Heart right ventricle (tissue), 16 donors: ENCODE data around the gene MYCL. TPM values are rescaled to one million over a fixed set of nuclear protein-coding genes. Genes with fewer than 3 reads are reported as not detected.
A peak's percentile ranks its signal among the peaks of the same experiment; 100 is the strongest.

Source experiments
- ATAC-seq, 8 donors: fragments of 200-7000 bp; cut with Tn5 transposase; one replicate each; pipeline ENCODE4 v1.9.1; 2020; ENCODE audit warnings: mild to moderate bottlenecking in 8 of 8, moderate library complexity in 8 of 8, moderate number of reproducible peaks in 1 of 8
- DNase-seq, 2 donors: peaks; one replicate each; pipeline ENCODE4 v3.0.0-alpha.2; 2020
- H3K27ac ChIP-seq, 10 donors: fragments of 200-600 bp; sonication (generic) in 2 of 10; one replicate each; pipeline versions ENCODE4 v1.5.0 to v1.8.0; 2020 to 2022; ENCODE audit warnings: mild to moderate bottlenecking in 3 of 10
- H3K27me3 ChIP-seq, 7 donors: fragments of 200-600 bp; one replicate each; pipeline ENCODE4 v1.8.0; 2021 to 2022; ENCODE audit warnings: mild to moderate bottlenecking in 2 of 7
- H3K36me3 ChIP-seq, 9 donors: fragments of 200-600 bp; sonication (generic) in 1 of 9; one replicate each; pipeline versions ENCODE4 v1.5.0 to v1.8.0; 2020 to 2022; ENCODE audit warnings: mild to moderate bottlenecking in 2 of 9
- H3K4me1 ChIP-seq, 9 donors: fragments of 200-600 bp; sonication (generic) in 1 of 9; one replicate each; pipeline versions ENCODE4 v1.5.0 to v1.8.0; 2020 to 2022; ENCODE audit warnings: mild to moderate bottlenecking in 4 of 9
- H3K4me3 ChIP-seq, 10 donors: fragments of 200-600 bp; sonication (generic) in 2 of 10; one replicate each; pipeline versions ENCODE4 v1.5.0 to v1.8.0; 2020 to 2022; ENCODE audit warnings: mild to moderate bottlenecking in 7 of 10, moderate library complexity in 2 of 10
- H3K9me3 ChIP-seq, 11 donors: fragments of 200-600 bp in 10 of 11; sonication (generic) in 2 of 11; one replicate each; pipeline versions ENCODE4 v1.5.0 to v1.8.0; 2013 to 2022; ENCODE audit warnings: mild to moderate bottlenecking in 2 of 11, control low read depth in 1 of 11, moderate library complexity in 1 of 11
- WGBS, 2 donors: extraction: QIAGEN DNeasy Blood & Tissue Kit; methylation state at CpG; one replicate each; pipeline ENCODE4 v1.1.7; 2013; ENCODE audit warnings: inconsistent platforms in 1 of 2; 5-methylcytosine and 5-hydroxymethylcytosine counted together
- intact Hi-C, 10 donors: fragments of 100-400 bp; cut with DNase I; formaldehyde crosslinking; loops; one replicate each; pipeline versions ENCODE4 v1.11.1 to v1.14.2; 2022
- polyA plus RNA-seq, 2 donors: library from polyadenylated mRNA; stranded (reverse); fragments of 200-250 nt; gene quantifications; one replicate each; pipeline ENCODE4 v1.2.3, GENCODE V29; 2013
- total RNA-seq, 10 donors: library from RNA; stranded (reverse); fragmentation: NEBNext Ultra II Directional in 3 of 10; extraction: Animal tissue kit (Norgen Biotek cat#: 25700) in 3 of 10; gene quantifications; one replicate each; pipeline versions ENCODE4 v1.2.1 to v1.2.4, GENCODE V29; 2021 to 2023
- TF ChIP-seq, protein P1 (sequence below), 9 donors: fragments of 200-600 bp; sonication (generic) in 2 of 9; IDR thresholded peaks; one replicate each; pipeline versions ENCODE4 v1.5.0 to v1.8.0; 2021 to 2022; ENCODE audit warnings: antibody characterized with exemption in 9 of 9, mild to moderate bottlenecking in 5 of 9, moderate library complexity in 1 of 9
- donor health status: Arrhythmogenic right ventricular cardiomyopathy.
- donor health status: ischemic (EF 13 %, LVEDD 7.1; RV severe dilation, severe dysfunction).
- donor health status: healthy with polysubstance abuse.
- donor health status: DM: no; HTN: yes; CAD: no.
- donor health status: DM: no; HTN: no; CAD: no.
- donor health status: ischemic (EF 25% LVEDD 6.9; RV normal size, moderate dysfunction).
- donor health status: ischemic (EF 25% LVEDD 5.7; RV mildly dilated, moderate dysfunction).
- donor health status: healthy.
- donor health status: DM: yes; HTN: yes; CAD: no.
- donor health status: Ischemic cardiomyopathy.
- donor health status: ischemic (EF 35%, LVEDD 5.7; RV mildly dilated, moderate dysfunction).
- donor health status: nonischemic (EF 11% LVEDD 7.7; RV severe dilation, severe dysfunction).
- donor health status: DM: yes; HTN: yes; CAD: no.
- donor health status: PGD.
- donor health status: ischemic (EF 29% LVEDD 5.4; RV normal size, mild dysfunction).
- donor health status: nonischemic (EF 23%, LVEDD 6.1; RV moderate dilation, normal function).

MYCL gene
- total and polyA plus RNA-seq, 12 donors: 0.07 to 2.5 (median 0.55) TPM

DNA sequence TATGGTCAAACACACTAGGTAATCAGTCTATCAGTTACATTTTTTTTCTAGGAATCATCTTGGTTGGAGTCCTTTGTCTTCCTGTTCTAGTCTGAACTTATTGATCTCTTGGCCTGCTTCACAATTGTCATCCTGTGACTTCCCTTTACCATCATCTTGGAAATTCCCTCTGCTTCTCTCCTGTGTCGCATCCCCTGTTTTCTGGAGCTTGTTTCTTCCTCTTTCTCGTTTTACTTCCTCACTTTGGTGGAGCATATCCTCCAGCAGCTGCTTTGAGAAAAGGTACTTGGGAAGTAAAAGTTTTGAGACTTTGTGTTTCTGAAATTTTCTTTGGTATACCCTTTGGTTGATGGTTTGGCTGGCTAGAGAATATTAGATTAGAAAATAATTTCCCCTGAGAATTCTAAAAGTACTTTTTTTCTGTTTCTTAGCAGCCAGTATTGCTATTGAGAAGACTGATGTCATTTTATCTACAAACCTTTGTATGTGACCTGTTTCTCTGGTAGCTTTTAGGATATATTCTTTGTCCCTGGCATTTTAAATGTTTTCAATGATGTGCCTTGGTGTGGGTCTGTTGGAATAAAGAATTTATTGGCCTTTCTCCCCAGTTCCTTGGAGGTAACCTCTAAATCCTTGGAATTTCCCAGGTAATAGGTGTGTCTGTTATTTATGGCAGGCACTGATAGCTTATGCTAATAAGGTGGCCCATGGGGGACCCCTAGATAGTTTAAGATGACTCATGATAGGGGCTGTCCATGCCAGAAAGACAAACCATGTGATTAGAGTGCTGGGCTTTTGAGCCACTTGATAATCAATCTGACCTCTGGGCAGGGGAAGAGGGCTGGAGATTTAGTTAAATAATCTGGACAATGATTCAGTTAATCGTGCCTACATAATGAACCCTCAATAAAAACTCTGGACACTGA lies 6.1 kb upstream of the MYCL start:
- Histone ChIP-seq H3K4me1 (peaks cover 0 to 5% (median 0%) of the 10 kb centered on the region in 9 donors), H3K27ac (peak overlapping the region in 1 of 10 donors; percentile 36), H3K36me3 (no peaks in the 10 kb centered on the region), H3K27me3 (peaks cover 0 to 59% (median 13%) of the 10 kb centered on the region in 7 donors), H3K4me3 (no peak overlapping the region), H3K9me3 (peaks cover 0 to 11% (median 3%) of the 10 kb centered on the region in 11 donors)
- TF ChIP-seq, protein P1, sequence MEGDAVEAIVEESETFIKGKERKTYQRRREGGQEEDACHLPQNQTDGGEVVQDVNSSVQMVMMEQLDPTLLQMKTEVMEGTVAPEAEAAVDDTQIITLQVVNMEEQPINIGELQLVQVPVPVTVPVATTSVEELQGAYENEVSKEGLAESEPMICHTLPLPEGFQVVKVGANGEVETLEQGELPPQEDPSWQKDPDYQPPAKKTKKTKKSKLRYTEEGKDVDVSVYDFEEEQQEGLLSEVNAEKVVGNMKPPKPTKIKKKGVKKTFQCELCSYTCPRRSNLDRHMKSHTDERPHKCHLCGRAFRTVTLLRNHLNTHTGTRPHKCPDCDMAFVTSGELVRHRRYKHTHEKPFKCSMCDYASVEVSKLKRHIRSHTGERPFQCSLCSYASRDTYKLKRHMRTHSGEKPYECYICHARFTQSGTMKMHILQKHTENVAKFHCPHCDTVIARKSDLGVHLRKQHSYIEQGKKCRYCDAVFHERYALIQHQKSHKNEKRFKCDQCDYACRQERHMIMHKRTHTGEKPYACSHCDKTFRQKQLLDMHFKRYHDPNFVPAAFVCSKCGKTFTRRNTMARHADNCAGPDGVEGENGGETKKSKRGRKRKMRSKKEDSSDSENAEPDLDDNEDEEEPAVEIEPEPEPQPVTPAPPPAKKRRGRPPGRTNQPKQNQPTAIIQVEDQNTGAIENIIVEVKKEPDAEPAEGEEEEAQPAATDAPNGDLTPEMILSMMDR (IDR thresholded peaks at IDR 0.05): no peak
- no peak for ATAC-seq
- 65 to 70% methylated on average over 3 of the region's 3 CpGs for WGBS, 2 donors
- intact Hi-C loops: no loop called here
- DNase-seq: no peak

DNA sequence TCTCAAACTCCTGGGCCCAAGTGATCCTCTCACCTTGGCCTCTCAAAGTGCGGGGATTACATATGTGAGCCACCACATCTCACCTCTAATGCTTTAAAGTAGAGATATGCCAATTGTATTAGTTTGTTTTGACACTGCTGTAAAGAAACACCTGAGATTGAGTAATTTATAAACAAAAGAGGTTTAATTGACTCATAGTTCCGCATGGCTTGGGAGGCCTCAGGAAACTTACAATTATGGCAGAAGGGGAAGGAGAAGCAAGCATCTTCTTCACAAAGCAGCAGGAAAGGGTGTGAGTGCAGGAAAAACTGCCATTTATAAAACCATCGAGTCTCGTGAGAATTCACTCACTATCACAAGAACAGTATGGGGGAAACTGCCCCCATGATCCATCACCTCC lies 3.5 kb upstream of the MYCL start:
- Histone ChIP-seq H3K36me3 (no peaks in the 10 kb centered on the region), H3K27ac (no peak overlapping the region), H3K27me3 (peaks cover 0 to 69% (median 36%) of the 10 kb centered on the region in 7 donors), H3K4me1 (peaks cover 3 to 21% (median 16%) of the 10 kb centered on the region in 9 donors), H3K4me3 (no peak overlapping the region), H3K9me3 (peaks cover 0 to 11% (median 3%) of the 10 kb centered on the region in 11 donors)
- WGBS, 2 donors: 77% methylated on average over 4 of the region's 4 CpGs
- DNase-seq (no peak), ATAC-seq (no peak)
- TF ChIP-seq, protein P1 (IDR thresholded peaks at IDR 0.05): no peak
- intact Hi-C loops: no loop called here

DNA sequence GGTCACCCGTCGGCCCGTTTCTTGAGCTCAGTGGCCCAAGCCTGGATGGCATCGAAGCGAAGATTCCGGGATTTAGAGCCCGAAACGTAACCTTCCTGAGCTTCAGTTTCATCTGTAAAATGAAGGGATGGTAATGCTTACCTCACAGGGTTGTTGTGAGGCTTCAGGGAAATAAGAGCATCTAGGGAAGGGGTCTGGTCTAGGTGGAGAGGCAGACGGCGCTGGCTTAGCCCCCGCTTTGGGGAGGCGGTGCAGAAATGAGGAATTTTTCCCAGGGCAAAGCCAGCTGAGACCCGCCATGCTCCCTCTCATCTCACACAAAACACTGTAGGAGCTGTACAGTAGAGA lies 717 bp upstream of the MYCL start:
- 8 to 13% methylated on average over 13 of the region's 13 CpGs for WGBS, 2 donors
- no peak for ATAC-seq
- H3K9me3 ChIP-seq: no peaks in the 10 kb centered on the region
- peaks cover 0 to 72% (median 55%) of the 10 kb centered on the region in 7 donors for H3K27me3 ChIP-seq
- intact Hi-C loops: loop anchor here in 9 of 10 donors (1.0 to 5.0 kb wide), 6 partner anchors 55 to 86 kb away; no protein-coding TSS in a partner anchor
- no peak for DNase-seq
- peaks cover 3 to 19% (median 16%) of the 10 kb centered on the region in 9 donors for H3K4me1 ChIP-seq
- no peaks in the 10 kb centered on the region for H3K36me3 ChIP-seq
- TF ChIP-seq, protein P1 (IDR thresholded peaks at IDR 0.05): peak in 2 of 9 donors; percentile 6
- H3K4me3 ChIP-seq: peak overlapping the region in 9 of 10 donors; percentile 43 to 75 (median 65)
- H3K27ac ChIP-seq: no peak overlapping the region

DNA sequence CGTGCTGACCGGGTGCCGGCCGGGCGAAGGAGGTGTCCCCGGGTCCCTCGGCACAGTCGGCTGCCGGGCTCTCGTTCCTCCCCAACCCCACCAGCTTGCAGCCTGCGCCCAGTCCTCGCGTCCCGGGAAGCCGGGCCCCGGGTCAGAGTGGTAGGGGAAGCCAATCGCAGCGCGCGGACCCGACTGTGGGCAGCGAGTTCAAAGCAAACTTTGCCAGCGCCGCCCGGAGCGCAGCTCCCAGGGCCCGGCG lies 328 bp downstream of the MYCL start:
- peaks cover 0 to 70% (median 55%) of the 10 kb centered on the region in 7 donors for H3K27me3 ChIP-seq
- H3K4me1 ChIP-seq: peaks cover 3 to 19% (median 16%) of the 10 kb centered on the region in 9 donors
- TF ChIP-seq, protein P1 (IDR thresholded peaks at IDR 0.05): peak in 1 of 9 donors; percentile 6
- peak overlapping the region; percentile 32 to 75 (median 64) for H3K4me3 ChIP-seq
- peak in 6 of 8 donors; percentile 8 to 60 (median 28) for ATAC-seq
- DNase-seq: peak in 1 of 2 donors; percentile 44
- H3K36me3 ChIP-seq: no peaks in the 10 kb centered on the region
- intact Hi-C loops: loop anchor here in 5 of 10 donors (5.0 kb wide), 3 partner anchors 54 to 84 kb away; no protein-coding TSS in a partner anchor
- H3K9me3 ChIP-seq: no peaks in the 10 kb centered on the region
- 0% methylated on average over 28 of the region's 28 CpGs for WGBS, 2 donors
- peak overlapping the region in 2 of 10 donors; percentile 9 to 64 for H3K27ac ChIP-seq
